HepG2 (cell line): ENCODE results near the gene VWA3A. TPM values are rescaled to one million over a fixed set of nuclear protein-coding genes. Genes with fewer than 3 reads are reported as not detected.

Experiments used
- ARID3A ChIP-seq: IDR thresholded peaks from 2 replicates; pipeline ENCODE4 v1.6.1; 2012; ENCODE audit warnings: low read depth, low read length, improper control_type of control experiment
- HMG20B ChIP-seq: conservative IDR thresholded peaks from 2 replicates; pipeline ENCODE4 v1.6.1; 2016; ENCODE audit warnings: missing genetic modification reagents, missing compliant biosample characterization
- HNF4G ChIP-seq, 2 experiments: sonication (generic) in 1 of 2; formaldehyde crosslinking in 1 of 2; IDR thresholded peaks; 2 replicates each; pipeline versions ENCODE4 v1.4.0 to v1.6.1; 2011 to 2020; ENCODE audit warnings: borderline replicate concordance in 2 of 2, low read depth in 2 of 2, mild to moderate bottlenecking in 2 of 2, low read length in 1 of 2, missing genetic modification reagents in 1 of 2, moderate library complexity in 1 of 2
- MXI1 ChIP-seq: IDR thresholded peaks from 3 replicates; pipeline ENCODE4 v1.6.1; 2012; ENCODE audit warnings: low read depth, low read length, inconsistent platforms, borderline replicate concordance
- NCOA1 ChIP-seq: sonication (generic); formaldehyde crosslinking; IDR thresholded peaks from 2 replicates; pipeline ENCODE4 v1.9.0; 2021; ENCODE audit warnings: missing genetic modification reagents
- SAFB2 ChIP-seq: sonication (generic); formaldehyde crosslinking; IDR thresholded peaks from 2 replicates; pipeline ENCODE4 v1.5.1; 2020; ENCODE audit warnings: missing genetic modification reagents, low read depth, mild to moderate bottlenecking, borderline replicate concordance
- SSRP1 ChIP-seq: IDR thresholded peaks from 2 replicates; pipeline ENCODE4 v1.6.1; 2016; ENCODE audit warnings: control low read depth
- YEATS2 ChIP-seq: sonication (generic); formaldehyde crosslinking; IDR thresholded peaks from 2 replicates; pipeline ENCODE4 v1.4.0; 2020; ENCODE audit warnings: missing genetic modification reagents, borderline replicate concordance
- ZBTB3 ChIP-seq: sonication (generic); formaldehyde crosslinking; IDR thresholded peaks from 2 replicates; pipeline ENCODE4 v1.4.0; 2020; ENCODE audit warnings: low read depth, mild to moderate bottlenecking, moderate library complexity, missing genetic modification reagents, borderline replicate concordance
- ZNF101 ChIP-seq: sonication (generic); formaldehyde crosslinking; IDR thresholded peaks from 2 replicates; pipeline ENCODE4 v1.4.0; 2020; ENCODE audit warnings: mild to moderate bottlenecking, low read depth, missing genetic modification reagents, borderline replicate concordance
- ZNF414 ChIP-seq: sonication (generic); formaldehyde crosslinking; IDR thresholded peaks from 2 replicates; pipeline ENCODE4 v1.5.0; 2020; ENCODE audit warnings: missing genetic modification reagents
- ZNF616 ChIP-seq: sonication (generic); formaldehyde crosslinking; IDR thresholded peaks from 2 replicates; pipeline ENCODE4 v1.5.0; 2020; ENCODE audit warnings: low read depth, mild to moderate bottlenecking, missing genetic modification reagents
- ZNF644 ChIP-seq: IDR thresholded peaks from 2 replicates; pipeline ENCODE4 v1.6.1; 2016; ENCODE audit warnings: low read depth
- polyA plus RNA-seq, 8 experiments: library from polyadenylated mRNA; depleted of rRNA in 3 of 8; stranded (reverse) in 7 of 8; unstranded in 1 of 8; fragments of >200 nt; fragmentation: Illumina TruSeq in 4 of 8; extraction: Trizol in 4 of 8; gene quantifications; 2 replicates each; pipeline versions ENCODE4 v1.2.1 to v1.2.3, GENCODE V29; 2011 to 2016; ENCODE audit warnings: low read depth in 4 of 8, missing spikeins in 1 of 8, mixed read lengths in 1 of 8; ENCODE audit not compliant: insufficient read depth in 1 of 8
- total RNA-seq, 5 experiments: library from RNA; depleted of rRNA; stranded (reverse); fragments of >200 nt; fragmentation: Illumina TruSeq; extraction: Trizol; gene quantifications; 2 replicates each; pipeline ENCODE4 v1.2.3, GENCODE V29; 2016; ENCODE audit warnings: low read depth in 1 of 5
- TF ChIP-seq, protein P1 (sequence below): sonication (generic); formaldehyde crosslinking; IDR thresholded peaks from 2 replicates; pipeline ENCODE4 v1.8.0; 2022; ENCODE audit warnings: mild to moderate bottlenecking, missing genetic modification reagents, moderate library complexity
- TF ChIP-seq, protein P2 (sequence below): sonication (generic); formaldehyde crosslinking; IDR thresholded peaks from 2 replicates; pipeline ENCODE4 v1.5.0; 2020; ENCODE audit warnings: mild to moderate bottlenecking, low read depth, missing genetic modification reagents, borderline replicate concordance
- TF ChIP-seq, protein P3 (sequence below): sonication (generic); formaldehyde crosslinking; IDR thresholded peaks from 2 replicates; pipeline ENCODE4 v1.5.1; 2020; ENCODE audit warnings: missing genetic modification reagents, mild to moderate bottlenecking, borderline replicate concordance

Gene VWA3A
- total and polyA plus RNA-seq, 2 of the 13 experiments (the other 11 are each of a cell fraction or from before 2014, with no cell fraction given), result 0.03 to 0.07 TPM

- TF ChIP-seq ZNF414 (CRISPR knock-in tag) (peak; percentile 92; the same call in 1 of the 2 replicates), ZBTB3 (CRISPR knock-in tag) (no peak), ZNF101 (CRISPR knock-in tag) (0 out of 2 replicates have a peak, but pooled peaks have one; percentile 93), ARID3A (peak; percentile 74), SSRP1 (CRISPR knock-in tag) (peak; percentile 98; the same call in 1 of the 2 replicates), MXI1 (peak; percentile 71; the same call in 1 of the 3 replicates), YEATS2 (peak; percentile 88; the same call in 1 of the 2 replicates), NCOA1 (CRISPR knock-in tag) (peak; percentile 24; the same call in 1 of the 2 replicates), ZNF616 (peak; percentile 72; the same call in 1 of the 2 replicates), HMG20B (CRISPR knock-in tag) (peak; percentile 67; the same call in 1 of the 2 replicates), ZNF644 (peak; percentile 17; the same call in 1 of the 2 replicates), HNF4G (IDR thresholded peaks at IDR 0.05; ENCODE audit: borderline replicate concordance, low read depth, low read length) (no peak; the same call in 1 of the 2 replicates), HNF4G (CRISPR knock-in tag; IDR thresholded peaks at IDR 0.05; ENCODE audit: borderline replicate concordance, low read depth) (peak; percentile 14; the same call in 1 of the 2 replicates), SAFB2 (peak; percentile 78; the same call in 1 of the 2 replicates)
- TF ChIP-seq, protein P1, sequence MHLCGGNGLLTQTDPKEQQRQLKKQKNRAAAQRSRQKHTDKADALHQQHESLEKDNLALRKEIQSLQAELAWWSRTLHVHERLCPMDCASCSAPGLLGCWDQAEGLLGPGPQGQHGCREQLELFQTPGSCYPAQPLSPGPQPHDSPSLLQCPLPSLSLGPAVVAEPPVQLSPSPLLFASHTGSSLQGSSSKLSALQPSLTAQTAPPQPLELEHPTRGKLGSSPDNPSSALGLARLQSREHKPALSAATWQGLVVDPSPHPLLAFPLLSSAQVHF (CRISPR knock-in tag), result no peak
- TF ChIP-seq, protein P2, sequence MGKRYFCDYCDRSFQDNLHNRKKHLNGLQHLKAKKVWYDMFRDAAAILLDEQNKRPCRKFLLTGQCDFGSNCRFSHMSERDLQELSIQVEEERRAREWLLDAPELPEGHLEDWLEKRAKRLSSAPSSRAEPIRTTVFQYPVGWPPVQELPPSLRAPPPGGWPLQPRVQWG (CRISPR knock-in tag), result no peak
- TF ChIP-seq, protein P3, sequence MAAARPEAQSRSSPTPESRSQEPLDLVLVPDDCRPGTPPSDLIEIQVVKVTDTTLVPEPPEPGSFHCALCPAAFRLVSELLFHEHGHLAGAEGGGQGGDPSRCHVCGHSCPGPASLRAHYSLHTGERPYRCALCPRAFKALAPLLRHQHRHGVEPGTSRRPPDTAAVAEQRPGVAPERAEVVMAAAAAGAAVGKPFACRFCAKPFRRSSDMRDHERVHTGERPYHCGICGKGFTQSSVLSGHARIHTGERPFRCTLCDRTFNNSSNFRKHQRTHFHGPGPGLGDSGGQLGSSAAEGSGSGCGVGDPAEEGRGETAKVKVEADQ (CRISPR knock-in tag), result peak; percentile 75; the same call in 1 of the 2 replicates
Measured at GRCh38 chr16:22195695-22196558, 103.6 kb downstream of the VWA3A start (continued).
